IMR-90 (cell line): Measurements from ENCODE around the gene SFTPD. TPM values are rescaled to one million over a fixed set of nuclear protein-coding genes. Genes with fewer than 3 reads are reported as not detected.
A peak's percentile ranks its signal among the peaks of the same experiment; 100 is the strongest.

ENCODE experiments used
- ATAC-seq: fragments of 200-7000 bp; cut with Tn5 transposase; 2 replicates; pipeline ENCODE4 v1.9.1; 2020; ENCODE audit warnings: low read depth, mild to moderate bottlenecking, moderate library complexity
- Bru-seq: library from RNA; stranded (reverse); fragments of 400-500 nt; gene quantifications from one replicate; lab custom pipeline; 2021; lab: Mats Ljungman, UMichigan
- BruChase-seq, 2 experiments: library from RNA; stranded (reverse); fragments of 400-500 nt; gene quantifications; one replicate each; lab custom pipeline; 2021; lab: Mats Ljungman, UMichigan
- BruUV-seq: library from RNA; stranded (reverse); fragments of 400-500 nt; replicated peaks from 2 replicates; lab custom pipeline; 2021; lab: Mats Ljungman, UMichigan
- CTCF ChIA-PET: fragments of 300-600 bp; formaldehyde crosslinking; extraction: SDS; loops from one replicate; lab custom pipeline; 2021; ENCODE audit warnings: antibody characterized with exemption; lab: Yijun Ruan, JAX
- POLR2A ChIA-PET: fragments of 300-600 bp; sonication (Branson Sonifier 250); formaldehyde crosslinking; loops from one replicate; lab custom pipeline; 2022; ENCODE audit warnings: antibody characterized with exemption; ENCODE audit not compliant: unreplicated experiment; lab: Charles Lee
- DNase-seq: peaks from one replicate; pipeline ENCODE4 v3.0.0; 2013
- H2AFZ ChIP-seq: replicated peaks from 2 replicates; pipeline ENCODE3; 2013; ENCODE audit warnings: low read length, mild to moderate bottlenecking; ENCODE audit not compliant: poor library complexity
- H2AK5ac ChIP-seq: 2 replicates; pipeline ENCODE4 v1.6.1; 2013; ENCODE audit warnings: low read depth, low read length, inconsistent platforms
- H2AK9ac ChIP-seq: replicated peaks from 2 replicates; pipeline ENCODE3; 2013; ENCODE audit warnings: mild to moderate bottlenecking, low read depth, low read length, moderate library complexity; ENCODE audit not compliant: poor library complexity
- H2BK120ac ChIP-seq: 2 replicates; pipeline ENCODE4 v1.6.1; 2013; ENCODE audit warnings: low read depth, low read length, inconsistent platforms
- H2BK15ac ChIP-seq: 3 replicates; pipeline ENCODE4 v1.6.1; 2013; ENCODE audit warnings: low read depth, low read length, inconsistent platforms
- H2BK20ac ChIP-seq: 2 replicates; pipeline ENCODE4 v1.6.1; 2013; ENCODE audit warnings: low read depth, mild to moderate bottlenecking, inconsistent platforms, low read length, moderate library complexity
- H2BK5ac ChIP-seq: 2 replicates; pipeline ENCODE4 v1.6.1; 2013; ENCODE audit warnings: mild to moderate bottlenecking, low read depth, low read length, inconsistent platforms; ENCODE audit not compliant: poor library complexity, severe bottlenecking
- H3K14ac ChIP-seq: replicated peaks from 2 replicates; pipeline ENCODE4 v1.6.1; 2013; ENCODE audit warnings: low read depth, low read length, inconsistent platforms
- H3K18ac ChIP-seq: 2 replicates; pipeline ENCODE4 v1.6.1; 2013; ENCODE audit warnings: low read depth, low read length, control low read depth
- H3K23ac ChIP-seq: 2 replicates; pipeline ENCODE4 v1.6.1; 2013; ENCODE audit warnings: low read depth, low read length, inconsistent platforms
- H3K27ac ChIP-seq: 2 replicates; pipeline ENCODE4 v1.5.1; 2013; ENCODE audit warnings: mild to moderate bottlenecking, control low read depth, low read length; ENCODE audit not compliant: insufficient read depth
- H3K27me3 ChIP-seq: 2 replicates; pipeline ENCODE4 v1.6.1; 2013; ENCODE audit warnings: low read length; ENCODE audit not compliant: control insufficient read depth, insufficient read depth
- H3K36me3 ChIP-seq: 2 replicates; pipeline ENCODE4 v1.6.1; 2013; ENCODE audit warnings: low read length, mixed read lengths; ENCODE audit not compliant: control insufficient read depth, insufficient read depth
- H3K4ac ChIP-seq: 2 replicates; pipeline ENCODE4 v1.6.1; 2013; ENCODE audit warnings: low read depth, low read length, inconsistent platforms
- H3K4me1 ChIP-seq: 2 replicates; pipeline ENCODE4 v1.6.1; 2013; ENCODE audit warnings: low read length, mixed read lengths; ENCODE audit not compliant: control insufficient read depth, insufficient read depth
- H3K4me2 ChIP-seq: 2 replicates; pipeline ENCODE4 v1.6.1; 2013; ENCODE audit warnings: low read depth, mild to moderate bottlenecking, control low read depth, low read length, moderate library complexity
- H3K4me3 ChIP-seq: 2 replicates; pipeline ENCODE4 v1.5.1; 2013; ENCODE audit warnings: low read depth, mild to moderate bottlenecking, control low read depth, low read length, moderate library complexity; ENCODE audit not compliant: insufficient read depth
- H3K56ac ChIP-seq: 2 replicates; pipeline ENCODE4 v1.6.1; 2013; ENCODE audit warnings: low read length, inconsistent platforms; ENCODE audit not compliant: insufficient read depth; ENCODE audit errors: extremely low read depth
- H3K79me1 ChIP-seq, 2 experiments: 2 replicates each; pipeline ENCODE4 v1.6.1; 2013; ENCODE audit warnings: low read length in 2 of 2, inconsistent platforms in 1 of 2, low read depth in 1 of 2
- H3K9ac ChIP-seq: 2 replicates; pipeline ENCODE4 v1.6.1; 2013; ENCODE audit warnings: low read depth, low read length, control low read depth
- H3K9me1 ChIP-seq: 2 replicates; pipeline ENCODE4 v1.6.1; 2013; ENCODE audit warnings: low read length, inconsistent platforms; ENCODE audit not compliant: insufficient read depth
- H3K9me3 ChIP-seq: 2 replicates; pipeline ENCODE4 v1.6.1; 2013; ENCODE audit warnings: low read length; ENCODE audit not compliant: control insufficient read depth, insufficient read depth
- H4K20me1 ChIP-seq: 2 replicates; pipeline ENCODE4 v1.6.1; 2013; ENCODE audit warnings: low read length, inconsistent platforms; ENCODE audit not compliant: insufficient read depth
- H4K5ac ChIP-seq: 2 replicates; pipeline ENCODE4 v1.6.1; 2013; ENCODE audit warnings: mild to moderate bottlenecking, low read depth, low read length, control low read depth
- H4K8ac ChIP-seq, 2 experiments: 2 replicates each; pipeline ENCODE4 v1.6.1; 2013; ENCODE audit warnings: low read depth in 2 of 2, low read length in 2 of 2, control low read depth in 1 of 2, inconsistent platforms in 1 of 2
- H4K91ac ChIP-seq: 2 replicates; pipeline ENCODE4 v1.6.1; 2013; ENCODE audit warnings: low read depth, low read length, inconsistent platforms; ENCODE audit not compliant: insufficient read depth
- BHLHE40 ChIP-seq: fragments of 150-350 bp; IDR thresholded peaks from 2 replicates; pipeline ENCODE4 v1.6.1; 2016; ENCODE audit warnings: mild to moderate bottlenecking, low read depth, low read length
- CEBPB ChIP-seq: IDR thresholded peaks from 2 replicates; pipeline ENCODE4 v1.6.1; 2012; ENCODE audit warnings: low read depth, low read length, improper control_type of control experiment
- CHD1 ChIP-seq: IDR thresholded peaks from 2 replicates; pipeline ENCODE4 v1.6.1; 2012; ENCODE audit warnings: low read depth, low read length, improper control_type of control experiment
- CTCF ChIP-seq: conservative IDR thresholded peaks from 2 replicates; pipeline ENCODE4 v1.5.1; 2012; ENCODE audit warnings: mild to moderate bottlenecking, low read depth, low read length, improper control_type of control experiment
- ELK1 ChIP-seq: fragments of 150-350 bp; IDR thresholded peaks from 2 replicates; pipeline ENCODE4 v1.6.1; 2016; ENCODE audit warnings: low read depth, mild to moderate bottlenecking, low read length, moderate library complexity, borderline replicate concordance
- FOS ChIP-seq: fragments of 150-350 bp; IDR thresholded peaks from 2 replicates; pipeline ENCODE4 v1.6.1; 2016; ENCODE audit warnings: low read depth, low read length
- MAFK ChIP-seq: IDR thresholded peaks from 2 replicates; pipeline ENCODE4 v1.6.1; 2012; ENCODE audit warnings: low read depth, low read length, improper control_type of control experiment
- MXI1 ChIP-seq: IDR thresholded peaks from 2 replicates; pipeline ENCODE4 v1.6.1; 2012; ENCODE audit warnings: low read depth, mild to moderate bottlenecking, low read length, moderate library complexity, borderline replicate concordance
- NFE2L2 ChIP-seq: fragments of 150-350 bp; IDR thresholded peaks from 2 replicates; pipeline ENCODE4 v1.6.1; 2016; ENCODE audit warnings: low read depth, mild to moderate bottlenecking, low read length
- RCOR1 ChIP-seq: IDR thresholded peaks from 2 replicates; pipeline ENCODE4 v1.6.1; 2012; ENCODE audit warnings: mild to moderate bottlenecking, low read length, improper control_type of control experiment; ENCODE audit not compliant: insufficient replicate concordance
- RFX5 ChIP-seq: IDR thresholded peaks from 2 replicates; pipeline ENCODE4 v1.8.0; 2012; ENCODE audit warnings: low read depth, mild to moderate bottlenecking, low read length, moderate library complexity
- SMC3 ChIP-seq: fragments of 150-350 bp; IDR thresholded peaks from 2 replicates; pipeline ENCODE4 v1.6.1; 2016; ENCODE audit warnings: low read depth, mild to moderate bottlenecking, antibody characterized with exemption, low read length, moderate library complexity
- USF2 ChIP-seq: fragments of 150-350 bp; IDR thresholded peaks from 2 replicates; pipeline ENCODE4 v1.6.1; 2017; ENCODE audit warnings: mild to moderate bottlenecking, antibody characterized with exemption, low read length, low read depth
- WGBS, 2 experiments: methylation state at CpG; one replicate each; pipeline versions ENCODE4 v1.1.5 to v1.1.7; 2013; ENCODE audit warnings: missing lambda C conversion rate in 2 of 2; ENCODE audit not compliant: insufficient read length in 1 of 2; ENCODE audit errors: extremely low coverage in 2 of 2; 5-methylcytosine and 5-hydroxymethylcytosine counted together
- dilution Hi-C: fragments of 300-500 bp; cut with HindIII; formaldehyde crosslinking; loops from one replicate; pipeline ENCODE4 v1.14.3; 2018; ENCODE audit warnings: low sequenced_read_pairs; ENCODE audit not compliant: unreplicated experiment
- in situ Hi-C: fragments of 300-500 bp; cut with MboI; formaldehyde crosslinking; loops from 3 replicates; pipeline ENCODE4 v1.14.3; 2019; ENCODE audit warnings: low sequenced_read_pairs, inconsistent platforms, mixed read lengths
- intact Hi-C: fragments of 100-400 bp; cut with micrococcal nuclease; formaldehyde crosslinking; loops from 2 replicates; pipeline ENCODE4 v1.10.0; 2022
- long read RNA-seq: library from polyadenylated mRNA; unstranded; transcript quantifications from one replicate; pipeline ENCODE4 v2.0.0, GENCODE V29; 2021; ENCODE audit not compliant: unreplicated experiment
- polyA plus RNA-seq, 3 experiments: library from polyadenylated mRNA; depleted of rRNA; stranded (reverse); fragments of >200 nt; gene quantifications; 2 replicates each; pipeline ENCODE4 v1.2.3, GENCODE V29; 2012; ENCODE audit warnings: low replicate concordance in 1 of 3
- total RNA-seq: library from RNA; depleted of rRNA; stranded (reverse); fragments of >200 nt; gene quantifications from 2 replicates; pipeline ENCODE4 v1.2.3, GENCODE V29; 2012; rRNA removed

SFTPD gene
- total RNA-seq (not detected in 2 replicates), polyA plus RNA-seq (2012; rRNA removed) (not detected in 2 replicates), Bru-seq, nascent RNA (percentile 7 among the genes with signal in this experiment), BruChase-seq, experiment 1, labeled RNA remaining after a 6-hour chase (percentile 7 among the genes with signal in this experiment), BruChase-seq, experiment 2, labeled RNA remaining after a 2-hour chase (not detected)
- not detected in 2 replicates for polyA plus RNA-seq (2012; cell fraction: cytosol; rRNA removed)
- polyA plus RNA-seq (2012; cell fraction: nucleus; rRNA removed; ENCODE audit: low replicate concordance), result not detected in 2 replicates
- long read RNA-seq, result 0 reads

GRCh38 chr10:79948976-79949722 lies at the start of gene SFTPD:
Gene SFTPD, minus strand, starts transcription at chr10:79949105. Its CDS starts 2,446 bp downstream, at chr10:79946659.
- H3K23ac ChIP-seq, result no peak within 1 kb of the TSS
- no peak within 1 kb of the TSS for H3K4ac ChIP-seq
- no peak for DNase-seq
- no peak within 1 kb of the TSS for H2BK20ac ChIP-seq
- H3K4me2 ChIP-seq, result no peak within 1 kb of the TSS
- H3K56ac ChIP-seq, result no peak within 1 kb of the TSS
- H2BK15ac ChIP-seq, result no peak within 1 kb of the TSS
- no peaks in the 10 kb centered on the region for H3K36me3 ChIP-seq
- intact Hi-C loops (no loop called here), dilution Hi-C loops (no loop called here), in situ Hi-C loops (no loop called here)
- no peak within 1 kb of the TSS for H4K91ac ChIP-seq
- no peak within 1 kb of the TSS for H2AFZ ChIP-seq
- ChIA-PET POLR2A (no interaction called here), CTCF (interaction anchor here (0.7 kb wide), 1 partner anchor 29 kb away, joined by 3 read pairs; no protein-coding TSS in a partner anchor)
- H3K4me1 ChIP-seq, result no peaks in the 10 kb centered on the region
- H3K9ac ChIP-seq, result no peak within 1 kb of the TSS
- no peak within 1 kb of the TSS for H4K8ac ChIP-seq
- ATAC-seq, result no peak
- no peak within 1 kb of the TSS for H2BK120ac ChIP-seq
- no peaks in the 10 kb centered on the region for H3K79me1 ChIP-seq
- no peaks in the 10 kb centered on the region; the same call in 1 of the 2 replicates for H3K9me1 ChIP-seq
- H2AK5ac ChIP-seq, result no peak within 1 kb of the TSS
- H4K5ac ChIP-seq, result no peak within 1 kb of the TSS
- no peak within 1 kb of the TSS for H3K4me3 ChIP-seq
- no peak within 1 kb of the TSS for H2BK5ac ChIP-seq
- no peak within 1 kb of the TSS for H3K27ac ChIP-seq
- no CpG with 5 or more reads among the region's 3 CpGs for WGBS, 2 experiments
- no peak within 1 kb of the TSS for H3K14ac ChIP-seq
- H3K27me3 ChIP-seq, result peaks cover 16% of the 10 kb centered on the region; the same call in 1 of the 2 replicates
- H3K18ac ChIP-seq, result no peak within 1 kb of the TSS
- no peaks in the 10 kb centered on the region for H4K20me1 ChIP-seq
- H2AK9ac ChIP-seq, result no peak within 1 kb of the TSS
- H3K9me3 ChIP-seq, result no peaks in the 10 kb centered on the region; the same call in none of the 2 replicates
- no TSS peak for BruUV-seq
- TF ChIP-seq SMC3 (no peak), ELK1 (no peak), RCOR1 (no peak), MXI1 (no peak), BHLHE40 (no peak), MAFK (no peak), RFX5 (no peak), CHD1 (no peak), NFE2L2 (no peak), CTCF (no peak), CEBPB (no peak), FOS (no peak), USF2 (no peak)
